SK-N-SH (cell line): ENCODE results near the gene ZNF493. TPM values are rescaled to one million over a fixed set of nuclear protein-coding genes. Genes with fewer than 3 reads are reported as not detected.

Source experiments
- CTCF ChIA-PET: fragments of 300-600, 350-600 bp; formaldehyde crosslinking; extraction: SDS; loops from one replicate; lab custom pipeline; 2021; lab: Yijun Ruan, JAX
- POLR2A ChIA-PET: fragments of 350-600 bp; sonication (Branson Sonifier 250); formaldehyde crosslinking; extraction: SDS; loops from one replicate; lab custom pipeline; 2020; ENCODE audit warnings: antibody characterized with exemption, inconsistent platforms; lab: Yijun Ruan, JAX
- DNase-seq: peaks from one replicate; pipeline ENCODE4 v3.0.0; 2012
- H2AFZ ChIP-seq: fragments of 200-600 bp; sonication (generic); 2 replicates; pipeline ENCODE4 v1.8.1; 2016; ENCODE audit warnings: antibody characterized with exemption, mild to moderate bottlenecking, low read depth
- H3F3A ChIP-seq: fragments of 200-600 bp; sonication (generic); replicated peaks from 2 replicates; pipeline ENCODE3; 2016; ENCODE audit warnings: antibody characterized with exemption, mild to moderate bottlenecking; ENCODE audit not compliant: insufficient read depth
- H3K27ac ChIP-seq, 2 experiments: fragments of 200-500 bp in 1 of 2; fragments of 200-600 bp in 1 of 2; sonication (Bioruptor generic) in 1 of 2; sonication (generic), shearing (Covaris generic) in 1 of 2; 2 replicates each; pipeline versions ENCODE4 v1.5.1 to v1.6.1; 2014 to 2016; ENCODE audit warnings: low read depth in 2 of 2, inconsistent platforms in 1 of 2, low read length in 1 of 2, mild to moderate bottlenecking in 1 of 2, mixed read lengths in 1 of 2
- H3K27me3 ChIP-seq: fragments of 200-600 bp; sonication (generic), shearing (Covaris generic); 2 replicates; pipeline ENCODE4 v1.6.1; 2016; ENCODE audit warnings: mixed run types; ENCODE audit not compliant: insufficient read depth
- H3K36me3 ChIP-seq, 2 experiments: fragments of 200-500 bp in 1 of 2; fragments of 200-600 bp in 1 of 2; sonication (Bioruptor generic) in 1 of 2; sonication (generic) in 1 of 2; replicated peaks in 1 of 2; 2 replicates each; pipeline versions ENCODE3 to v1.5.1; 2014 to 2016; ENCODE audit warnings: low read length in 1 of 2, mild to moderate bottlenecking in 1 of 2; ENCODE audit not compliant: insufficient read depth in 2 of 2, control insufficient read depth in 1 of 2
- H3K4me1 ChIP-seq, 2 experiments: fragments of 200-500 bp in 1 of 2; fragments of 200-600 bp in 1 of 2; sonication (Bioruptor generic) in 1 of 2; sonication (generic), shearing (Covaris generic) in 1 of 2; 2 replicates each; pipeline versions ENCODE4 v1.5.1 to v1.6.1; 2014 to 2016; ENCODE audit warnings: low read depth in 1 of 2, low read length in 1 of 2, mixed run types in 1 of 2; ENCODE audit not compliant: insufficient read depth in 2 of 2, control insufficient read depth in 1 of 2
- H3K4me2 ChIP-seq: fragments of 200-600 bp; sonication (generic), shearing (Covaris generic); 2 replicates; pipeline ENCODE4 v1.6.1; 2017; ENCODE audit warnings: mixed run types
- H3K4me3 ChIP-seq, 2 experiments: fragments of 200-500 bp in 1 of 2; fragments of 200-600 bp in 1 of 2; sonication (Bioruptor generic) in 1 of 2; sonication (generic), shearing (Covaris generic) in 1 of 2; 2 replicates each; pipeline versions ENCODE4 v1.5.1 to v1.8.1; 2014 to 2016; ENCODE audit warnings: low read depth in 2 of 2, inconsistent platforms in 1 of 2, low read length in 1 of 2, mild to moderate bottlenecking in 1 of 2, mixed read lengths in 1 of 2, moderate library complexity in 1 of 2
- H3K79me2 ChIP-seq: fragments of 200-600 bp; sonication (generic); 2 replicates; pipeline ENCODE4 v1.8.1; 2017; ENCODE audit warnings: mild to moderate bottlenecking; ENCODE audit not compliant: insufficient read depth
- H3K9ac ChIP-seq: fragments of 200-600 bp; sonication (generic); 2 replicates; pipeline ENCODE4 v1.6.1; 2017; ENCODE audit warnings: mixed run types
- H3K9me2 ChIP-seq: fragments of 200-600 bp; sonication (generic); 2 replicates; pipeline ENCODE4 v1.6.1; 2017; ENCODE audit warnings: mixed run types
- H3K9me3 ChIP-seq: fragments of 200-600 bp; sonication (generic); 2 replicates; pipeline ENCODE4 v1.6.1; 2017; ENCODE audit warnings: mixed run types, mild to moderate bottlenecking, moderate library complexity
- H4K20me1 ChIP-seq: fragments of 200-600 bp; sonication (generic); 2 replicates; pipeline ENCODE4 v1.6.1; 2017; ENCODE audit warnings: mild to moderate bottlenecking, mixed run types; ENCODE audit not compliant: insufficient read depth
- CHD2 ChIP-seq: fragments of 150-350 bp; IDR thresholded peaks from 2 replicates; pipeline ENCODE4 v1.6.1; 2018; ENCODE audit warnings: low read length; ENCODE audit not compliant: partially characterized antibody
- CTCF ChIP-seq: fragments of 200-600 bp; sonication (generic); IDR thresholded peaks from 2 replicates; pipeline ENCODE4 v1.6.1; 2017; ENCODE audit warnings: antibody characterized with exemption, mild to moderate bottlenecking, moderate library complexity
- ELF1 ChIP-seq: IDR thresholded peaks from 2 replicates; pipeline ENCODE4 v1.4.0; 2012
- EZH2phosphoT487 ChIP-seq: fragments of 200-600 bp; sonication (generic); IDR thresholded peaks from 2 replicates; pipeline ENCODE4 v1.6.1; 2017; ENCODE audit warnings: low read depth, mixed run types, mild to moderate bottlenecking, antibody characterized with exemption, moderate library complexity, borderline replicate concordance
- FOSL2 ChIP-seq: IDR thresholded peaks from 2 replicates; pipeline ENCODE4 v1.4.0; 2012; ENCODE audit warnings: low read depth, mild to moderate bottlenecking, moderate library complexity, borderline replicate concordance
- FOXJ3 ChIP-seq: sonication (generic); formaldehyde crosslinking; IDR thresholded peaks from 2 replicates; pipeline ENCODE4 v1.5.1; 2020; ENCODE audit warnings: mild to moderate bottlenecking, missing genetic modification reagents
- FOXM1 ChIP-seq: IDR thresholded peaks from 2 replicates; pipeline ENCODE4 v1.4.0; 2012; ENCODE audit warnings: low read depth, mild to moderate bottlenecking
- GATA2 ChIP-seq: sonication (generic); formaldehyde crosslinking; IDR thresholded peaks from 2 replicates; pipeline ENCODE4 v1.5.0; 2020; ENCODE audit warnings: mild to moderate bottlenecking, missing genetic modification reagents
- MXI1 ChIP-seq: IDR thresholded peaks from 2 replicates; pipeline ENCODE4 v1.6.1; 2012; ENCODE audit warnings: mild to moderate bottlenecking, low read depth, low read length, improper control_type of control experiment
- POLR2AphosphoS5 ChIP-seq: IDR thresholded peaks from 2 replicates; pipeline ENCODE4 v1.6.1; 2012; ENCODE audit warnings: low read depth, low read length
- RAD21 ChIP-seq: IDR thresholded peaks from 2 replicates; pipeline ENCODE4 v1.6.1; 2012; ENCODE audit warnings: mild to moderate bottlenecking, low read length
- RCOR1 ChIP-seq: fragments of 150-350 bp; IDR thresholded peaks from 2 replicates; pipeline ENCODE4 v1.6.1; 2017; ENCODE audit warnings: antibody characterized with exemption, low read length
- TEAD4 ChIP-seq: IDR thresholded peaks from 2 replicates; pipeline ENCODE4 v1.4.0; 2012; ENCODE audit warnings: mild to moderate bottlenecking, borderline replicate concordance; ENCODE audit not compliant: insufficient read depth
- USF2 ChIP-seq: fragments of 150-350 bp; IDR thresholded peaks from 2 replicates; pipeline ENCODE4 v1.6.1; 2017; ENCODE audit warnings: antibody characterized with exemption, low read length, low read depth, borderline replicate concordance
- YY1 ChIP-seq: IDR thresholded peaks from 2 replicates; pipeline ENCODE4 v1.4.0; 2012; ENCODE audit warnings: low read depth, mild to moderate bottlenecking
- WGBS: methylation state at CpG from one replicate; pipeline ENCODE4 v1.1.6; 2017; ENCODE audit warnings: low lambda C conversion rate; 5-methylcytosine and 5-hydroxymethylcytosine counted together
- polyA plus RNA-seq, 3 experiments: library from polyadenylated mRNA; depleted of rRNA; stranded (reverse); fragments of >200 nt; gene quantifications; 2 replicates each; pipeline ENCODE4 v1.2.3, GENCODE V29; 2012
- TF ChIP-seq, protein P1 (sequence below): IDR thresholded peaks from 2 replicates; pipeline ENCODE4 v1.4.0; 2012; ENCODE audit warnings: low read depth, borderline replicate concordance
- TF ChIP-seq, protein P2 (sequence below): IDR thresholded peaks from 2 replicates; pipeline ENCODE4; 2012
- TF ChIP-seq, protein P3 (sequence below): fragments of 150-350 bp; IDR thresholded peaks from 2 replicates; pipeline ENCODE4 v1.6.1; 2016; ENCODE audit warnings: mild to moderate bottlenecking, low read depth, low read length

The ZNF493 gene
- polyA plus RNA-seq, 1 of the 3 experiments (the other 2 are of a cell fraction): 3.7 TPM

- Histone ChIP-seq H4K20me1 (no peaks in the 10 kb centered on the region), H3K9me3 (no peaks in the 10 kb centered on the region; the same call in 1 of the 2 replicates), H3K27me3 (no peaks in the 10 kb centered on the region), H3K9me2 (no peaks in the 10 kb centered on the region), H3K36me3 (no peaks in the 10 kb centered on the region), H3K4me3 (no peak overlapping the region), H3K79me2 (no peaks in the 10 kb centered on the region), H3K4me1 (no peaks in the 10 kb centered on the region), H3K4me2 (no peak overlapping the region), H3K9ac (no peak overlapping the region), H3F3A (no peaks in the 10 kb centered on the region), H3K27ac (no peak overlapping the region), H2AFZ (no peak overlapping the region)
- ChIA-PET POLR2A (no interaction called here), CTCF (no interaction called here)
- WGBS: 59% methylated on average over 3 of the region's 3 CpGs
- DNase-seq: no peak
- TF ChIP-seq USF2 (no peak), TEAD4 (no peak), YY1 (no peak), ELF1 (no peak), FOXM1 (no peak), GATA2 (no peak), RCOR1 (no peak), EZH2phosphoT487 (no peak), CHD2 (no peak), FOSL2 (no peak), CTCF (no peak), FOXJ3 (no peak), MXI1 (no peak), RAD21 (no peak), POLR2AphosphoS5 (no peak)
- TF ChIP-seq, protein P1, sequence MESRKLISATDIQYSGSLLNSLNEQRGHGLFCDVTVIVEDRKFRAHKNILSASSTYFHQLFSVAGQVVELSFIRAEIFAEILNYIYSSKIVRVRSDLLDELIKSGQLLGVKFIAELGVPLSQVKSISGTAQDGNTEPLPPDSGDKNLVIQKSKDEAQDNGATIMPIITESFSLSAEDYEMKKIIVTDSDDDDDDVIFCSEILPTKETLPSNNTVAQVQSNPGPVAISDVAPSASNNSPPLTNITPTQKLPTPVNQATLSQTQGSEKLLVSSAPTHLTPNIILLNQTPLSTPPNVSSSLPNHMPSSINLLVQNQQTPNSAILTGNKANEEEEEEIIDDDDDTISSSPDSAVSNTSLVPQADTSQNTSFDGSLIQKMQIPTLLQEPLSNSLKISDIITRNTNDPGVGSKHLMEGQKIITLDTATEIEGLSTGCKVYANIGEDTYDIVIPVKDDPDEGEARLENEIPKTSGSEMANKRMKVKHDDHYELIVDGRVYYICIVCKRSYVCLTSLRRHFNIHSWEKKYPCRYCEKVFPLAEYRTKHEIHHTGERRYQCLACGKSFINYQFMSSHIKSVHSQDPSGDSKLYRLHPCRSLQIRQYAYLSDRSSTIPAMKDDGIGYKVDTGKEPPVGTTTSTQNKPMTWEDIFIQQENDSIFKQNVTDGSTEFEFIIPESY: no peak
- TF ChIP-seq, protein P2, sequence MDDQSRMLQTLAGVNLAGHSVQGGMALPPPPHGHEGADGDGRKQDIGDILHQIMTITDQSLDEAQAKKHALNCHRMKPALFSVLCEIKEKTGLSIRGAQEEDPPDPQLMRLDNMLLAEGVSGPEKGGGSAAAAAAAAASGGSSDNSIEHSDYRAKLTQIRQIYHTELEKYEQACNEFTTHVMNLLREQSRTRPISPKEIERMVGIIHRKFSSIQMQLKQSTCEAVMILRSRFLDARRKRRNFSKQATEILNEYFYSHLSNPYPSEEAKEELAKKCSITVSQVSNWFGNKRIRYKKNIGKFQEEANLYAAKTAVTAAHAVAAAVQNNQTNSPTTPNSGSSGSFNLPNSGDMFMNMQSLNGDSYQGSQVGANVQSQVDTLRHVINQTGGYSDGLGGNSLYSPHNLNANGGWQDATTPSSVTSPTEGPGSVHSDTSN: no peak
- TF ChIP-seq, protein P3, sequence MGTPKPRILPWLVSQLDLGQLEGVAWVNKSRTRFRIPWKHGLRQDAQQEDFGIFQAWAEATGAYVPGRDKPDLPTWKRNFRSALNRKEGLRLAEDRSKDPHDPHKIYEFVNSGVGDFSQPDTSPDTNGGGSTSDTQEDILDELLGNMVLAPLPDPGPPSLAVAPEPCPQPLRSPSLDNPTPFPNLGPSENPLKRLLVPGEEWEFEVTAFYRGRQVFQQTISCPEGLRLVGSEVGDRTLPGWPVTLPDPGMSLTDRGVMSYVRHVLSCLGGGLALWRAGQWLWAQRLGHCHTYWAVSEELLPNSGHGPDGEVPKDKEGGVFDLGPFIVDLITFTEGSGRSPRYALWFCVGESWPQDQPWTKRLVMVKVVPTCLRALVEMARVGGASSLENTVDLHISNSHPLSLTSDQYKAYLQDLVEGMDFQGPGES: no peak
Observed at GRCh38 chr19:21454901-21455300, 58.0 kb downstream of the ZNF493 start.
